Activated T-cell treated with anti-CD3 and anti-CD28 coated beads, Interleukin-2, amount 50 U/mL, for 24 hours (primary cell): ENCODE data around the gene PCIF1.
"Not testable (repeated sequence)": the region's sequence is repeated elsewhere in the genome, so short reads cannot be mapped to it uniquely, and the experiment has no call there.

Experiments used
- DNase-seq: peaks from one replicate; pipeline ENCODE4 v3.0.0-alpha.2; 2020
- H3K27ac Mint-ChIP-seq: 2 replicates; pipeline ENCODE4 v1.8.0; 2020; ENCODE audit warnings: mild to moderate bottlenecking, mixed read lengths
- H3K27me3 Mint-ChIP-seq: 2 replicates; pipeline ENCODE4 v1.8.0; 2020; ENCODE audit warnings: mixed read lengths
- H3K36me3 Mint-ChIP-seq: 2 replicates; pipeline ENCODE4 v1.8.0; 2020; ENCODE audit warnings: low read depth, mixed read lengths
- H3K4me1 Mint-ChIP-seq: 2 replicates; pipeline ENCODE4 v1.8.0; 2020; ENCODE audit warnings: low read depth, mixed read lengths
- H3K4me3 Mint-ChIP-seq: 2 replicates; pipeline ENCODE4 v1.8.0; 2020; ENCODE audit warnings: mild to moderate bottlenecking, moderate library complexity, mixed read lengths
- H3K9me3 Mint-ChIP-seq: 2 replicates; pipeline ENCODE4 v1.8.0; 2020; ENCODE audit warnings: mixed read lengths

The PCIF1 gene

GRCh38 chr20:45995495-45996097, 61.1 kb downstream of the PCIF1 start:
- H3K4me3 Mint-ChIP-seq, H3K9me3 Mint-ChIP-seq, H3K36me3 Mint-ChIP-seq, H3K27me3 Mint-ChIP-seq, H3K27ac Mint-ChIP-seq, DNase-seq: not testable (repeated sequence)
- H3K4me1 Mint-ChIP-seq, result peaks cover 42% of the 10 kb centered on the region

- Mint-ChIP-seq H3K27ac (no peak overlapping the region), H3K9me3 (no peaks in the 10 kb centered on the region), H3K27me3 (no peaks in the 10 kb centered on the region), H3K4me1 (peaks cover 55% of the 10 kb centered on the region), H3K4me3 (no peak overlapping the region), H3K36me3 (no peaks in the 10 kb centered on the region)
- DNase-seq, result no peak
Observed at GRCh38 chr20:45997187-45997586, 62.7 kb downstream of the PCIF1 start.
